Sigmoid colon (tissue), 7 donors: ENCODE results near the gene KCNAB3. TPM values are rescaled to one million over a fixed set of nuclear protein-coding genes. Genes with fewer than 3 reads are reported as not detected.

ENCODE experiments used
- DNase-seq: peaks from one replicate; pipeline ENCODE4 v3.0.0-alpha.2; 2019
- H3K27ac ChIP-seq, 4 donors: fragments of 200-600 bp; sonication (generic); one replicate each; pipeline ENCODE4 v1.5.1; 2016 to 2019; ENCODE audit warnings: mild to moderate bottlenecking in 1 of 4
- H3K27me3 ChIP-seq, 3 donors: fragments of 200-600 bp; sonication (generic); one replicate each; pipeline ENCODE4 v1.5.1; 2019; ENCODE audit warnings: mild to moderate bottlenecking in 1 of 3
- H3K36me3 ChIP-seq, 4 donors: fragments of 200-600 bp; sonication (generic); one replicate each; pipeline ENCODE4 v1.5.1; 2016 to 2019
- H3K4me1 ChIP-seq, 4 donors: fragments of 200-600 bp; sonication (generic); one replicate each; pipeline ENCODE4 v1.5.1; 2017 to 2019
- H3K4me3 ChIP-seq, 4 donors: fragments of 200-600 bp; sonication (generic); one replicate each; pipeline ENCODE4 v1.5.1; 2017 to 2019; ENCODE audit warnings: mild to moderate bottlenecking in 2 of 4, moderate library complexity in 1 of 4
- H3K9me3 ChIP-seq, 4 donors: fragments of 200-600 bp in 3 of 4; sonication (generic) in 3 of 4; one replicate each; pipeline versions ENCODE4 v1.5.1 to v1.6.1; 2013 to 2019
- EP300 ChIP-seq, 4 donors: sonication (generic); formaldehyde crosslinking; IDR thresholded peaks; one replicate each; pipeline ENCODE4 v1.6.1; 2017; ENCODE audit warnings: antibody characterized with exemption in 4 of 4
- POLR2A ChIP-seq, 2 donors: fragments of 450-650 bp; IDR thresholded peaks; one replicate each; pipeline ENCODE4 v1.6.1; 2016; ENCODE audit warnings: antibody characterized with exemption in 2 of 2, mild to moderate bottlenecking in 2 of 2, moderate library complexity in 2 of 2
- POLR2AphosphoS5 ChIP-seq, 4 donors: sonication (generic); formaldehyde crosslinking; IDR thresholded peaks; one replicate each; pipeline ENCODE4 v1.6.1; 2017; ENCODE audit warnings: antibody characterized with exemption in 4 of 4
- WGBS, 2 donors: extraction: QIAGEN DNeasy Blood & Tissue Kit; methylation state at CpG; one replicate each; pipeline ENCODE4 v1.1.7; 2013; 5-methylcytosine and 5-hydroxymethylcytosine counted together
- intact Hi-C: fragments of 100-400 bp; cut with DNase I; formaldehyde crosslinking; loops from one replicate; pipeline ENCODE4 v1.15.1; 2023
- polyA plus RNA-seq, 3 donors: library from polyadenylated mRNA; stranded (reverse); fragments of 200-250 nt; gene quantifications; one replicate each; pipeline ENCODE4 v1.2.3, GENCODE V29; 2013
- total RNA-seq, 4 donors: library from RNA; depleted of rRNA; stranded (reverse); fragments of >200 nt; gene quantifications; one replicate each; pipeline ENCODE4 v1.1.0, GENCODE V29; 2016
- TF ChIP-seq, protein P1 (sequence below), 4 experiments: fragments of 450-650 bp in 3 of 4; fragments of 200-600 bp in 1 of 4; IDR thresholded peaks; one replicate each; pipeline ENCODE4 v1.5.1; 2016 to 2019; ENCODE audit warnings: antibody characterized with exemption in 4 of 4, mild to moderate bottlenecking in 3 of 4, moderate library complexity in 2 of 4
- donor health status: healthy with polysubstance abuse.
- donor health status: Bipolar disorder and iron deficiency.
- donor health status: healthy.

The KCNAB3 gene
- total and polyA plus RNA-seq, 7 donors: 0.54 to 5.5 (median 0.68) TPM; not detected in 1

- intact Hi-C loops: loop anchor here (2.0 kb wide), 1 partner anchor 29 kb away; no protein-coding TSS in a partner anchor
Observed at GRCh38 chr17:7885367-7886226, 44.1 kb downstream of the KCNAB3 start.

DNA sequence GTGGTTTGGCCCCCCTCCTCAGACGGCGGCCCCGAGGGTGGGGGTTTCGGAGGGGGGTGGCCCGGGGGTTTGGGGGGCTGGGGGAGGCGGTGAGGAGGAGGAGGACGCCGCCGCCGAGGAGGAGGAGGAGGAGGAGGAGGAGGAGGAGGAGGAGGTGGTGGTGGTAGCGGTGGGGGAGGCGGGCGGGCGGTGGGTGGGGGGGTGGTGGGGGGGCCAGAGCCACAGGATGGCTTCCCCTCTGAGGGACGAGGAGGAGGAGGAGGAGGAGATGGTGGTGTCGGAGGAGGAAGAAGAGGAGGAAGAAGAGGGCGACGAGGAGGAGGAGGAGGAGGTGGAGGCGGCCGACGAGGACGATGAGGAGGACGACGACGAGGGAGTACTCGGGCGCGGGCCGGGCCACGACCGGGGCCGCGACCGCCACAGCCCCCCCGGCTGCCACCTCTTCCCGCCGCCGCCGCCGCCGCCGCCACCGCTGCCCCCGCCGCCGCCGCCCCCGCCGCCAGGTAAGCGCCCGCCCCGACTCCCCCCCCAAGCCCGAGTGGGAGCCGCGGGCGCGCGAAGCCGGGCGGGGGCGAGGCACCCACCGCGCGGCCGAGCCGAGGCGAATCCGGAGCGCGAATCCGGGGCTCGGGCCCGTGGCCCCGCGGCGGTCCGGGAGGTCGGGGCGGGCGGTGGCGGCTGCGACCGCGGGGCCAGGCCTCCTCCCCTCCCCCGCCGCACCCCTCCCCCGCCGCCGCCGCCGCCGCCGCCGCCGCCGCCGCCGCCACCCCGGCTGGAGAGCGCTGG lies 44.9 kb downstream of the KCNAB3 start:
- peaks cover 0 to 71% (median 68%) of the 10 kb centered on the region in 4 donors for H3K4me1 ChIP-seq
- TF ChIP-seq, protein P1, sequence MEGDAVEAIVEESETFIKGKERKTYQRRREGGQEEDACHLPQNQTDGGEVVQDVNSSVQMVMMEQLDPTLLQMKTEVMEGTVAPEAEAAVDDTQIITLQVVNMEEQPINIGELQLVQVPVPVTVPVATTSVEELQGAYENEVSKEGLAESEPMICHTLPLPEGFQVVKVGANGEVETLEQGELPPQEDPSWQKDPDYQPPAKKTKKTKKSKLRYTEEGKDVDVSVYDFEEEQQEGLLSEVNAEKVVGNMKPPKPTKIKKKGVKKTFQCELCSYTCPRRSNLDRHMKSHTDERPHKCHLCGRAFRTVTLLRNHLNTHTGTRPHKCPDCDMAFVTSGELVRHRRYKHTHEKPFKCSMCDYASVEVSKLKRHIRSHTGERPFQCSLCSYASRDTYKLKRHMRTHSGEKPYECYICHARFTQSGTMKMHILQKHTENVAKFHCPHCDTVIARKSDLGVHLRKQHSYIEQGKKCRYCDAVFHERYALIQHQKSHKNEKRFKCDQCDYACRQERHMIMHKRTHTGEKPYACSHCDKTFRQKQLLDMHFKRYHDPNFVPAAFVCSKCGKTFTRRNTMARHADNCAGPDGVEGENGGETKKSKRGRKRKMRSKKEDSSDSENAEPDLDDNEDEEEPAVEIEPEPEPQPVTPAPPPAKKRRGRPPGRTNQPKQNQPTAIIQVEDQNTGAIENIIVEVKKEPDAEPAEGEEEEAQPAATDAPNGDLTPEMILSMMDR (IDR thresholded peaks at IDR 0.05): no peak
- no peak for TF ChIP-seq POLR2AphosphoS5 (IDR thresholded peaks at IDR 0.05)
- no peak for TF ChIP-seq EP300 (IDR thresholded peaks at IDR 0.05)
- no peak for TF ChIP-seq POLR2A (IDR thresholded peaks at IDR 0.05)
- H3K9me3 ChIP-seq: no peaks in the 10 kb centered on the region
- peak overlapping the region; percentile 68 to 94 (median 89) for H3K4me3 ChIP-seq
- H3K27me3 ChIP-seq: no peaks in the 10 kb centered on the region
- H3K36me3 ChIP-seq: peaks cover 0 to 11% (median 0%) of the 10 kb centered on the region in 4 donors
- no peak for DNase-seq
- H3K27ac ChIP-seq: peak overlapping the region; percentile 93 to 98 (median 95)
- WGBS, 2 donors: 2 to 3% methylated on average over 91 to 95 of the region's 100 CpGs
- intact Hi-C loops: no loop called here

More at GRCh38 chr17:7885367-7886226, 44.1 kb downstream of the KCNAB3 start:
- H3K4me1 ChIP-seq: peaks cover 0 to 80% (median 72%) of the 10 kb centered on the region in 4 donors
- peak overlapping the region; percentile 68 to 94 (median 89) for H3K4me3 ChIP-seq
- H3K27ac ChIP-seq: peak overlapping the region; percentile 93 to 98 (median 95)
- WGBS, 2 donors: 1% methylated on average over 64 of the region's 64 CpGs
- no peaks in the 10 kb centered on the region for H3K27me3 ChIP-seq
- TF ChIP-seq POLR2AphosphoS5 (IDR thresholded peaks at IDR 0.05) (peak in 2 of 4 donors; percentile 4 to 33), EP300 (IDR thresholded peaks at IDR 0.05) (peak in 1 of 4 donors; percentile 1)
- TF ChIP-seq, protein P1 (IDR thresholded peaks at IDR 0.05): no peak
- H3K9me3 ChIP-seq: no peaks in the 10 kb centered on the region
- H3K36me3 ChIP-seq: peaks cover 0 to 8% (median under 1%) of the 10 kb centered on the region in 4 donors
- peak; percentile 80 for DNase-seq

- H3K4me1 ChIP-seq: peaks cover 0 to 62% (median 59%) of the 10 kb centered on the region in 4 donors
- intact Hi-C loops: no loop called here
- WGBS, 2 donors: 1 to 4% methylated on average over 3 of the region's 3 CpGs
- DNase-seq: no peak
- peaks cover 0 to 11% (median 0%) of the 10 kb centered on the region in 4 donors for H3K36me3 ChIP-seq
- no peak for TF ChIP-seq EP300 (IDR thresholded peaks at IDR 0.05)
- TF ChIP-seq POLR2AphosphoS5 (IDR thresholded peaks at IDR 0.05): no peak
- TF ChIP-seq POLR2A (IDR thresholded peaks at IDR 0.05): no peak
- TF ChIP-seq, protein P1 (IDR thresholded peaks at IDR 0.05): no peak
- peak overlapping the region; percentile 93 to 98 (median 95) for H3K27ac ChIP-seq
- no peaks in the 10 kb centered on the region for H3K27me3 ChIP-seq
- H3K4me3 ChIP-seq: peak overlapping the region; percentile 52 to 94 (median 89)
- H3K9me3 ChIP-seq: no peaks in the 10 kb centered on the region
Observed at GRCh38 chr17:7883781-7884386, 45.8 kb downstream of the KCNAB3 start.

DNA sequence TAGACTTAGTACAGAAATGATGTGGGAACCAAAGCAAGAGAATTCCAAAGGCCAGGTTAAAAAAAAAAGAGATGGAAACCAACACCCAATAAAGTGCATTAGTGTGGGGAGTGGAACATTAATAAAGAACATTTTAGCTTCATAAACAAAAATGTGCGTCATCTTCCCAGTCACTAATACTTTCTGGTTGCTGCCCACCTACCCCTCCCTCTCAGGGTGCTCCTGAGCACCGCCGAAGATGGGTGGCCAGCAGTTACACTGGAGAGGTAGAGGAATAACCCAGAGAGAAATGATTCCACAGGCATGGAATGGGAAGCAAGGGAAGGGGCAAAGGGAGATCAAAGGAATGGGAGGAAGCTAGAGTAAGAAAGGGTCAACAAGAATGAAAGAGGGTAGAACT lies 47.0 kb downstream of the KCNAB3 start:
- intact Hi-C loops: no loop called here
- H3K4me3 ChIP-seq: no peak overlapping the region
- peak overlapping the region in 3 of 4 donors; percentile 93 to 98 (median 96) for H3K27ac ChIP-seq

More for the DNA sequence above, 47.0 kb downstream of the KCNAB3 start:
- Histone ChIP-seq H3K4me1 (peaks cover 0 to 50% (median 47%) of the 10 kb centered on the region in 4 donors), H3K36me3 (peaks cover 0 to 11% (median 0%) of the 10 kb centered on the region in 4 donors), H3K27me3 (no peaks in the 10 kb centered on the region), H3K9me3 (no peaks in the 10 kb centered on the region)
- no peak for DNase-seq
- WGBS, 2 donors: 83 to 90% methylated on average over 3 of the region's 3 CpGs
- no peak for TF ChIP-seq POLR2A (IDR thresholded peaks at IDR 0.05)
- no peak for TF ChIP-seq EP300 (IDR thresholded peaks at IDR 0.05)
- peak in 1 of 4 donors; percentile 28 for TF ChIP-seq POLR2AphosphoS5 (IDR thresholded peaks at IDR 0.05)
- TF ChIP-seq, protein P1 (IDR thresholded peaks at IDR 0.05): no peak
